Transverse colon (tissue), 4 donors: ENCODE measurements around the gene TAF5L. TPM values are rescaled to one million over a fixed set of nuclear protein-coding genes. Genes with fewer than 3 reads are reported as not detected.

Source experiments
- DNase-seq: peaks from one replicate; pipeline ENCODE4 v3.0.0-alpha.2; 2019
- H3K27ac ChIP-seq, 4 donors: fragments of 200-600 bp; sonication (generic); 2 replicates each; pipeline ENCODE4 v1.5.1; 2016 to 2018; ENCODE audit warnings: inconsistent platforms in 4 of 4
- H3K27me3 ChIP-seq: fragments of 200-600 bp; sonication (generic); 2 replicates; pipeline ENCODE4 v1.5.1; 2017; ENCODE audit warnings: inconsistent platforms
- H3K36me3 ChIP-seq, 4 donors: fragments of 200-600 bp; sonication (generic); 2 replicates each; pipeline ENCODE4 v1.5.1; 2017 to 2019; ENCODE audit warnings: inconsistent platforms in 4 of 4
- H3K4me1 ChIP-seq, 4 donors: fragments of 200-600 bp; sonication (generic); 2 replicates each; pipeline ENCODE4 v1.5.1; 2017 to 2020; ENCODE audit warnings: inconsistent platforms in 4 of 4
- H3K4me3 ChIP-seq, 4 donors: fragments of 200-600 bp; sonication (generic); 1 replicate in 1 of 4; 2 replicates in 3 of 4; pipeline versions ENCODE4 v1.5.1 to v1.6.1; 2017 to 2019; ENCODE audit warnings: inconsistent platforms in 4 of 4
- H3K9me3 ChIP-seq, 2 donors: fragments of 200-600 bp; sonication (generic); 2 replicates each; pipeline ENCODE4 v1.5.1; 2017 to 2019; ENCODE audit warnings: inconsistent platforms in 2 of 2
- CTCF ChIP-seq, 5 experiments: fragments of 200-600 bp in 3 of 5; fragments of 450-650 bp in 2 of 5; sonication (generic) in 3 of 5; IDR thresholded peaks; 1 replicate in 2 of 5; 2 replicates in 3 of 5; pipeline ENCODE4 v1.5.1; 2016 to 2017; ENCODE audit warnings: antibody characterized with exemption in 5 of 5, inconsistent platforms in 3 of 5, mild to moderate bottlenecking in 2 of 5, moderate library complexity in 1 of 5
- EP300 ChIP-seq: sonication (generic); formaldehyde crosslinking; IDR thresholded peaks from one replicate; pipeline ENCODE4 v1.6.1; 2017; ENCODE audit warnings: antibody characterized with exemption, low read depth
- POLR2A ChIP-seq: fragments of 450-650 bp; IDR thresholded peaks from one replicate; pipeline ENCODE4 v1.6.1; 2016; ENCODE audit warnings: antibody characterized with exemption, mild to moderate bottlenecking, moderate library complexity
- POLR2AphosphoS5 ChIP-seq, 3 donors: sonication (generic); formaldehyde crosslinking; IDR thresholded peaks; one replicate each; pipeline ENCODE4 v1.6.1; 2016; ENCODE audit warnings: antibody characterized with exemption in 3 of 3
- WGBS, 2 donors: methylation state at CpG; one replicate each; pipeline ENCODE4 v1.1.5; 2018; ENCODE audit warnings: low coverage in 1 of 2; 5-methylcytosine and 5-hydroxymethylcytosine counted together
- in situ Hi-C, 4 donors: fragments of 200-750 bp; cut with MboI; loops; one replicate each; pipeline versions ENCODE4 v1.15.0 to v1.15.1; 2017; ENCODE audit warnings: low sequenced_read_pairs in 3 of 4, low pct_ligation_motif_present in 1 of 4, low pct_unique_long_range_greater_than_20kb in 1 of 4
- intact Hi-C: fragments of 100-400 bp; cut with DNase I; formaldehyde crosslinking; loops from one replicate; pipeline ENCODE4 v1.15.1; 2023; ENCODE audit warnings: low total_unique reads
- total RNA-seq, 4 donors: library from RNA; depleted of rRNA; stranded (reverse); fragments of >200 nt; gene quantifications; one replicate each; pipeline ENCODE4 v1.1.0, GENCODE V29; 2016

Gene TAF5L
- total RNA-seq, 4 donors from 2014 or later: 10.7 to 22.1 (median 15.4) TPM

- TF ChIP-seq POLR2A (no peak), CTCF (IDR thresholded peaks at IDR 0.05) (no peak), EP300 (no peak), POLR2AphosphoS5 (IDR thresholded peaks at IDR 0.05) (no peak)
- H3K27ac ChIP-seq: no peak overlapping the region
- intact Hi-C loops: no loop called here
- peaks cover 11 to 20% (median 16%) of the 10 kb centered on the region in 4 donors for H3K4me1 ChIP-seq
- in situ Hi-C loops: no loop called here
- H3K27me3 ChIP-seq: no peaks in the 10 kb centered on the region
- 92 to 93% methylated on average over 2 to 3 of the region's 3 CpGs for WGBS, 2 donors
- H3K9me3 ChIP-seq: no peaks in the 10 kb centered on the region
- H3K36me3 ChIP-seq: no peaks in the 10 kb centered on the region
- H3K4me3 ChIP-seq: no peak overlapping the region
- DNase-seq: no peak
Observed at GRCh38 chr1:229581485-229581884, 44.4 kb downstream of the TAF5L start.

- in situ Hi-C loops (loop anchor here in 1 of 4 donors (10.0 kb wide), 1 partner anchor 46 kb away; the partner anchor contains the start of genes TAF5L and URB2), intact Hi-C loops (no loop called here)
- no peaks in the 10 kb centered on the region for H3K36me3 ChIP-seq
- 11 to 17% methylated on average over 4 to 9 of the region's 9 CpGs for whole genome bisulfite sequencing, 2 donors
- no peaks in the 10 kb centered on the region for H3K27me3 ChIP-seq
- H3K4me3 ChIP-seq: peak overlapping the region in 3 of 4 donors; percentile 2 to 12 (median 3)
- H3K4me1 ChIP-seq: peaks cover 11 to 20% (median 16%) of the 10 kb centered on the region in 4 donors
- TF ChIP-seq CTCF (IDR thresholded peaks at IDR 0.05): no peak
- no peak for TF ChIP-seq EP300
- TF ChIP-seq POLR2A: no peak
- TF ChIP-seq POLR2AphosphoS5 (IDR thresholded peaks at IDR 0.05): no peak
- DNase-seq: no peak
- H3K9me3 ChIP-seq: no peaks in the 10 kb centered on the region
- peak overlapping the region; percentile 28 to 65 (median 52) for H3K27ac ChIP-seq
Observed at GRCh38 chr1:229579059-229579673, 46.8 kb downstream of the TAF5L start.

- Histone ChIP-seq H3K27ac (peak overlapping the region; percentile 28 to 65 (median 52)), H3K4me3 (peak overlapping the region in 3 of 4 donors; percentile 2 to 12 (median 3)), H3K4me1 (peaks cover 11 to 20% (median 16%) of the 10 kb centered on the region in 4 donors), H3K27me3 (no peaks in the 10 kb centered on the region), H3K36me3 (no peaks in the 10 kb centered on the region), H3K9me3 (no peaks in the 10 kb centered on the region)
- 65 to 70% methylated on average over 10 to 14 of the region's 14 CpGs for WGBS, 2 donors
- no peak for DNase-seq
- in situ Hi-C loops (loop anchor here in 1 of 4 donors (10.0 kb wide), 1 partner anchor 46 kb away; the partner anchor contains the start of genes TAF5L and URB2), intact Hi-C loops (no loop called here)
- TF ChIP-seq CTCF (IDR thresholded peaks at IDR 0.05) (no peak), POLR2AphosphoS5 (IDR thresholded peaks at IDR 0.05) (no peak), POLR2A (no peak), EP300 (no peak)
Observed at GRCh38 chr1:229578168-229579058, 47.5 kb downstream of the TAF5L start.
